Mesendoderm (in vitro differentiated cells): Measurements from ENCODE around the gene ALOX5.

Source experiments
- DNase-seq: peaks from one replicate; pipeline ENCODE4 v3.0.0; 2013
- H2AK5ac ChIP-seq: 2 replicates; pipeline ENCODE4 v1.6.1; 2013; ENCODE audit warnings: low read length, inconsistent platforms
- H2BK120ac ChIP-seq: 2 replicates; pipeline ENCODE4 v1.6.1; 2013; ENCODE audit warnings: low read depth, mild to moderate bottlenecking, low read length, moderate library complexity, mixed read lengths
- H2BK15ac ChIP-seq: replicated peaks from 2 replicates; pipeline ENCODE4 v1.6.1; 2013; ENCODE audit warnings: low read depth, mild to moderate bottlenecking, moderate library complexity
- H2BK5ac ChIP-seq: 2 replicates; pipeline ENCODE4 v1.6.1; 2013; ENCODE audit warnings: low read length, inconsistent platforms
- H3K18ac ChIP-seq: 2 replicates; pipeline ENCODE4 v1.6.1; 2013; ENCODE audit warnings: mild to moderate bottlenecking, low read length, mixed read lengths
- H3K23ac ChIP-seq: one replicate; pipeline ENCODE4 v1.6.1; 2013; ENCODE audit warnings: low read length
- H3K27ac ChIP-seq: 2 replicates; pipeline ENCODE4 v1.5.1; 2013; ENCODE audit warnings: low read depth, mild to moderate bottlenecking, inconsistent platforms, low read length, moderate library complexity
- H3K27me3 ChIP-seq: 2 replicates; pipeline ENCODE4 v1.6.1; 2013; ENCODE audit warnings: low read length, control low read depth, mild to moderate bottlenecking, inconsistent platforms; ENCODE audit not compliant: insufficient read depth, poor library complexity
- H3K36me3 ChIP-seq: 2 replicates; pipeline ENCODE4 v1.6.1; 2013; ENCODE audit warnings: low read length, inconsistent platforms; ENCODE audit not compliant: control insufficient read depth, insufficient read depth
- H3K4ac ChIP-seq: one replicate; pipeline ENCODE4 v1.6.1; 2013; ENCODE audit warnings: low read depth, mild to moderate bottlenecking, low read length, moderate library complexity
- H3K4me1 ChIP-seq: 2 replicates; pipeline ENCODE4 v1.6.1; 2013; ENCODE audit warnings: low read depth, low read length, inconsistent platforms; ENCODE audit not compliant: control insufficient read depth
- H3K4me2 ChIP-seq: 2 replicates; pipeline ENCODE4 v1.6.1; 2013; ENCODE audit warnings: low read length
- H3K4me3 ChIP-seq: 2 replicates; pipeline ENCODE4 v1.5.1; 2013; ENCODE audit warnings: mild to moderate bottlenecking, low read length
- H3K56ac ChIP-seq: one replicate; pipeline ENCODE4 v1.6.1; 2013; ENCODE audit warnings: low read length
- H3K79me1 ChIP-seq: 2 replicates; pipeline ENCODE4 v1.6.1; 2013; ENCODE audit warnings: low read length, inconsistent platforms
- H3K79me2 ChIP-seq: 2 replicates; pipeline ENCODE4 v1.6.1; 2013; ENCODE audit warnings: mild to moderate bottlenecking, low read length; ENCODE audit not compliant: control insufficient read depth, insufficient read depth
- H3K9ac ChIP-seq: 2 replicates; pipeline ENCODE4 v1.6.1; 2013; ENCODE audit warnings: low read length, inconsistent platforms
- H4K5ac ChIP-seq: one replicate; pipeline ENCODE4 v1.6.1; 2013; ENCODE audit warnings: low read length
- H4K8ac ChIP-seq: one replicate; pipeline ENCODE4 v1.6.1; 2013; ENCODE audit warnings: low read depth, mild to moderate bottlenecking, control low read depth, low read length, moderate library complexity
- WGBS: extraction: QIAGEN DNeasy Blood & Tissue Kit; methylation state at CpG from one replicate; pipeline ENCODE4 v1.1.7; 2013; ENCODE audit warnings: low lambda C conversion rate, missing lambda C conversion rate; ENCODE audit not compliant: insufficient coverage; ENCODE audit errors: extremely low coverage; 5-methylcytosine and 5-hydroxymethylcytosine counted together

The ALOX5 gene

DNA sequence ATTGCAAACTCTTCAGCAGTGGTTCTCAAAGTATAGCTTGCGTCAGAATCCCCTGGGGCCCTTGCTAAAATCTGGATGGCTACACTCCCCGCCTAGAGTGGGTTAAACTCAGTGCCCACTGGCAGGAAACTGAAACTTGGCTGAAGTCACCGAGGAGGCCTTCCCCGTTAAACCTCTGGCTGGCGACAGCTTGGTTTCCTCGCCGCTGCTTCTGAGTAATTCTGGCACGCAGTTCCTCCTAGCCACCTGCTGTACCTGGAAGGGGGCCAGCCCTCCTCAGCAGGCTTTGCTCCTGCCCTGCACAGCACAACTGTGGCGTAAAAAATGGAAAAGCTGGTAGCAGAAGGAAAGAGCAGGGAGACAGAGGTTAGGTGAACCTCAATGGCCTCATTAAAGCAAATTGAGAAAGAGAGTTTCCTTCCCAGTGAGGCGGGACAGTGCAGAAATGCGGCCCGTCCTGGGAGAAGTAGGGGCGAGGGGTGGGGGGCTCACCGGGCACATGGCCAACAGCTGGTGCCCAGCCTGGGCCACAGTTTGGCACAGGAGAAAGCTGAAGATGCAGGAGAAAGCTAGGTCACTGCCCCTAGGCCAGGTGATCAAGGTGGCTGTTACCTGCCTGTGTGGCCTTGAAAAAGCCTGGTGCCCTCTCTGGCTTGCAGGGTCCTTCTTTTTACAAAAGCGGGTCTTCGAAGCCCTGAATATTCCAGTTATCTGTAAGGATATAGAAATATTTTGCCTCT is 46.6 kb downstream of the ALOX5 start:
- no peak overlapping the region for H4K8ac ChIP-seq
- DNase-seq: no peak
- H3K79me1 ChIP-seq: no peaks in the 10 kb centered on the region
- no peak overlapping the region for H2BK5ac ChIP-seq
- H3K27me3 ChIP-seq: no peaks in the 10 kb centered on the region
- no peak overlapping the region for H3K9ac ChIP-seq
- no peak overlapping the region for H2BK120ac ChIP-seq
- H4K5ac ChIP-seq: no peak overlapping the region
- H3K79me2 ChIP-seq: no peaks in the 10 kb centered on the region
- no peak overlapping the region for H2BK15ac ChIP-seq
- no peaks in the 10 kb centered on the region for H3K36me3 ChIP-seq
- WGBS: no CpG with 5 or more reads among the region's 16 CpGs
- no peak overlapping the region for H3K27ac ChIP-seq
- no peak overlapping the region for H3K4ac ChIP-seq
- H3K4me3 ChIP-seq: no peak overlapping the region
- no peak overlapping the region for H3K23ac ChIP-seq
- no peak overlapping the region for H3K18ac ChIP-seq
- H3K4me1 ChIP-seq: peaks cover 2% of the 10 kb centered on the region
- no peak overlapping the region for H3K56ac ChIP-seq
- no peak overlapping the region for H2AK5ac ChIP-seq
- no peak overlapping the region for H3K4me2 ChIP-seq

DNA sequence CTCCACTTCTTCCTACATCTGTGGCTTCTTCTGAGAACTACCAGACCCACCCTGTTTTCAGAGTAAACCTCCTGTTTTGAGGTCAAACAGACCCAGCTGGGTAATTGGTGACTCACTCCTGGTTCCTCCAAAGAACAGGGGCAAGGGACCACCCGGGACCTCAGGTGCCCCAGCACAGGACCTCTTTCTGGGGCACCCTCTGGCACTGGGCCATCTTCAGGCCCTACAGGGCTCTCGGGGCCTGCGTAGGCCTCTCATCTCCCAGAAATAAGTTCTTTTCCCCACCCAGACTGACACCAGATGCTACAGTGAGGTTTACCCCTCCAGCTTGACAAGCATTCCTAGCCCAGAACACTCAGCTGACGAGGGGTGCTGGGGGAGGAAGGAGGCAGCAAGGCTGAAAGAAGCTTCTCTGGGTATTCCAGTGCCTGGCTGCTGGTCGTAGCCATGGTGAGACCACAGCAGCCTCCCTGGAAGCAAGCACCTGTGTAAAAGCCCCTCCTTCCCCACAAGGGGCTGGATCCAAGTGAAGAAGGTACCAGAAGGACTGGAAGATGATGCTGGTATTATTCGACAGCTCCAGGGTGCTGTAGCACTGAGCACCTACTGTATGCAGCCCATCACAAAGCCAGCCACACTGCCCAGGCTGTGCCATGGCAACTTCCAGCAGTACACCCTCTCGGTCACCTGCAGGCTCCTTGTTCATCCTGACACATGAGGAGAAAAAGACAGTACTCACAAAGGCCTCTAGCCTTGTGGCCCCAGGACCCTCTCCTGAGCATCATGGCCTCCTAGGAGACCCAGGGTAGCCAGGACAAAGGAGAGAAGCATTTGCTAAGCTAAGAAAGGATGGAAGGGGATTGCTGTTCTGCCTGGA is 47.4 kb downstream of the ALOX5 start:
- H3K79me2 ChIP-seq: no peaks in the 10 kb centered on the region
- H2AK5ac ChIP-seq: no peak overlapping the region
- no peak overlapping the region for H3K9ac ChIP-seq
- H3K4me3 ChIP-seq: no peak overlapping the region
- H3K79me1 ChIP-seq: no peaks in the 10 kb centered on the region
- H4K8ac ChIP-seq: no peak overlapping the region
- no peak overlapping the region for H2BK15ac ChIP-seq
- H3K27ac ChIP-seq: no peak overlapping the region
- no CpG with 5 or more reads among the region's 7 CpGs for WGBS
- H3K4me1 ChIP-seq: peaks cover 2% of the 10 kb centered on the region
- H3K56ac ChIP-seq: no peak overlapping the region
- no peak for DNase-seq
- H3K27me3 ChIP-seq: no peaks in the 10 kb centered on the region
- H3K23ac ChIP-seq: no peak overlapping the region
- no peak overlapping the region for H3K4ac ChIP-seq
- H2BK5ac ChIP-seq: no peak overlapping the region
- H2BK120ac ChIP-seq: no peak overlapping the region
- H3K18ac ChIP-seq: no peak overlapping the region
- no peak overlapping the region for H4K5ac ChIP-seq
- H3K36me3 ChIP-seq: no peaks in the 10 kb centered on the region
- H3K4me2 ChIP-seq: no peak overlapping the region

DNA sequence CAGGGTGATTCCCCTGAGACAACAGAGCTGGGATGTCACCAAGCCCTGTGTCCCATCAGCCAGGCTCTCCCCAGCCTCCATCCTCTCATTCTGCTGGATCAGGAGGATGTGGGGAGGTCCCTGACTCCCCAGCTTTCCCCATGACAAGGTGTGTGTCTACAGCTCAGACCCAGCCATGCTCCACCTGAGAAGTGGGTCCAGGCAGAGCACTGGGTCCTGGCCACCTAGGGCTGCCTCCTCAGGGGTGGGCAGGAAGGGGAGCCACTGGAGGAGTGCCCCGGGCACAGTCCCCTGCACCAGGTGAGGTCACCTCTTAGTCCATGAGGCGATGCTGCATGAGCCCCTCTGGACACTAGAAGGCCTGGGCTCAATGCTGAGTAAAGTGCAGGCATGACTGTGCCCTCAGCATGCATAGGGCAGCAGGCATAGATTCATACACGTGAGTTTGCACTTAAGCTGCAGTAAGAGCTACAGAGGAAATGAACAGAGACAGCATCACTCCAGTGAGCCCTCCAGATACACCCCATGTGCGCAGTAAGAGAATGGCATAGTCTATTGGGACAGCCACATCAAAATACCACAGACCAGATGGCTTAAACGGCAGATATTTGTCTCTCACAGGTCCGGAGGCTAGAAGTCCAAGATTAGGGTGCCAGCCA is 48.3 kb downstream of the ALOX5 start:
- Histone ChIP-seq H4K5ac (no peak overlapping the region), H3K4me2 (no peak overlapping the region), H3K4me1 (peaks cover 2% of the 10 kb centered on the region), H3K56ac (no peak overlapping the region), H3K18ac (no peak overlapping the region), H3K4me3 (no peak overlapping the region), H4K8ac (no peak overlapping the region), H2BK5ac (no peak overlapping the region), H3K9ac (no peak overlapping the region), H3K27ac (no peak overlapping the region), H3K79me2 (no peaks in the 10 kb centered on the region), H3K4ac (no peak overlapping the region), H3K36me3 (no peaks in the 10 kb centered on the region), H2BK15ac (no peak overlapping the region), H2AK5ac (no peak overlapping the region), H3K23ac (no peak overlapping the region), H2BK120ac (no peak overlapping the region), H3K27me3 (no peaks in the 10 kb centered on the region), H3K79me1 (no peaks in the 10 kb centered on the region)
- no peak for DNase-seq
- no CpG with 5 or more reads among the region's 6 CpGs for WGBS

DNA sequence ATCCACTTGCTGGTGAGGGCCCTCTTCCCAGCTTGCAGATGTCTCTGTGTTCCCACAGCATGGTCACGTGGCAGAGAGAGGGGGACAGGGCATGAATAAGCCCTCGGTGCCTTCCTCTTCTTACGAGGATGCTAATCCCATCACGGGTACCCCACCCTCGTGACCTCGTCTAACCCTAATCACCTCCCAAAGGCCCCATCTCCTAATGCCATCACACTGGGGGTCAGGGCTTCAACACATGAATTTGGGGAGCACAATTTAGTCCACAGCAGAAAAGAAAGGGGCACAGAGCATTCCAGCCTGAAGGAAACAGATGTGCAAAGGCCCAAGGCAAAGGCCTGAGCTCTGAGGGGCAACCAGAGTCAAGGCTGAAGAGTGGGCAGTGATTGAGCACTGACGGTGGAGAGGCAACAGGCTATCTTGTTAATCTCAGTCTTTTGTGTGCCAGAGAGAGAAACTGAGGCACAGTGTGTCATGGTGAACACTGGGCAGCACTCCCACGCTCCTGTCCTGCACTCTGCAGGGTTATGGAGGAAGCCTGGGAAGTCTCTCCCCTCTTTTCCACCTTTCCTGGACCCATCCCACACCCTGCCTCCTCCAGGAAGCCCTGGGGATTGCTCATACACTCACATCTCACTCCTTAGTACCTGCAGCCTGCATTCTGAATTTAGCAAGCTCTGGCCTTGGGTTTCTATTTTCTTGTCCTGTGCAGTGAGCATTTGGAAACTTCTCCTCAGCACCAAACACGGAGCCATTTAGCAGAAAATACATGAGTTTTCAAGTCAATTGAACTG is 49.0 kb downstream of the ALOX5 start:
- no peak for DNase-seq
- Histone ChIP-seq H4K5ac (no peak overlapping the region), H3K18ac (no peak overlapping the region), H3K4ac (no peak overlapping the region), H3K9ac (no peak overlapping the region), H2AK5ac (no peak overlapping the region), H2BK5ac (no peak overlapping the region), H3K27ac (no peak overlapping the region), H3K79me1 (no peaks in the 10 kb centered on the region), H3K27me3 (no peaks in the 10 kb centered on the region), H3K4me2 (no peak overlapping the region), H3K56ac (no peak overlapping the region), H3K4me1 (peaks cover 2% of the 10 kb centered on the region), H2BK15ac (no peak overlapping the region), H3K36me3 (no peaks in the 10 kb centered on the region), H3K4me3 (no peak overlapping the region), H3K23ac (no peak overlapping the region), H2BK120ac (no peak overlapping the region), H3K79me2 (no peaks in the 10 kb centered on the region), H4K8ac (no peak overlapping the region)
- no CpG with 5 or more reads among the region's 9 CpGs for WGBS

DNA sequence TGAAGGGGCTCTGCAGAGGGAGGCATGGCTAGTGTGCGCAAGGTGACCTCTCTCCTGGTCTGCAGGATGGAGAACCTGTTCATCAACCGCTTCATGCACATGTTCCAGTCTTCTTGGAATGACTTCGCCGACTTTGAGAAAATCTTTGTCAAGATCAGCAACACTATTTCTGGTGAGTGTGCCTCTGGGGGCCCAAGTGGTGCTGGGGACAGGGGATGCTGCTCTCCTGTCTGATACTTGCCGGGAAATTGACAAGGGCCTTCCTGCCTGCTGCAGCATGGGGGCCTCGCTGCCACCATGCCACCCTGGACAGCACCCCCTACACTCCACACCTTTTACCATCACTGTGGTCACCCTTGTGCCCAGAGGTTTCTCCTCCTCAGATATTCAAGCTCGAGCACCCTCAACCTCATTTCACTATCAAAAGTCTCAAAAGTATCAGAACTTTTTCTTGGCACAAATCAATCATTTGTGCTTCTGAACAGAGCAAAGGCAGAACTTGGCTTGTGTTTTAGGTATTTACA is 50.0 kb downstream of the ALOX5 start:
- Histone ChIP-seq H3K56ac (no peak overlapping the region), H3K79me1 (no peaks in the 10 kb centered on the region), H3K4ac (no peak overlapping the region), H3K18ac (no peak overlapping the region), H3K36me3 (no peaks in the 10 kb centered on the region), H4K8ac (no peak overlapping the region), H3K27me3 (no peaks in the 10 kb centered on the region), H3K23ac (no peak overlapping the region), H3K79me2 (no peaks in the 10 kb centered on the region), H3K4me2 (no peak overlapping the region), H2BK15ac (no peak overlapping the region), H4K5ac (no peak overlapping the region), H3K27ac (no peak overlapping the region), H3K9ac (no peak overlapping the region), H2BK5ac (no peak overlapping the region), H2BK120ac (no peak overlapping the region), H2AK5ac (no peak overlapping the region), H3K4me1 (no peaks in the 10 kb centered on the region), H3K4me3 (no peak overlapping the region)
- DNase-seq: no peak
- no CpG with 5 or more reads among the region's 7 CpGs for WGBS
